BJ (cell line): ENCODE data around the gene ATG2A. TPM values are rescaled to one million over a fixed set of nuclear protein-coding genes. Genes with fewer than 3 reads are reported as not detected.

Source experiments
- CTCF ChIA-PET: fragments of 350-600 bp; formaldehyde crosslinking; extraction: SDS; loops from one replicate; lab custom pipeline; 2021; ENCODE audit warnings: antibody characterized with exemption, inconsistent platforms; lab: Yijun Ruan, JAX
- POLR2A ChIA-PET: fragments of 300-600 bp; sonication (Branson Sonifier 250); formaldehyde crosslinking; extraction: SDS; loops from one replicate; lab custom pipeline; 2021; ENCODE audit warnings: antibody characterized with exemption; lab: Charles Lee
- DNase-seq: peaks from one replicate; pipeline ENCODE4 v3.0.0-alpha.2; 2011; ENCODE audit warnings: low read depth
- H3K27me3 ChIP-seq: 2 replicates; pipeline ENCODE4 v1.6.0; 2011; ENCODE audit warnings: low read length; ENCODE audit not compliant: control insufficient read depth, insufficient read depth
- H3K36me3 ChIP-seq: 2 replicates; pipeline ENCODE4 v1.5.1; 2011; ENCODE audit warnings: low read length; ENCODE audit not compliant: control insufficient read depth, insufficient read depth
- H3K4me3 ChIP-seq: 2 replicates; pipeline ENCODE4 v1.5.1; 2011; ENCODE audit warnings: low read depth, mild to moderate bottlenecking, control low read depth, low read length
- CTCF ChIP-seq: IDR thresholded peaks from 2 replicates; pipeline ENCODE4 v1.5.1; 2011; ENCODE audit warnings: low read depth, mild to moderate bottlenecking, control low read depth, inconsistent platforms, low read length, moderate library complexity; ENCODE audit not compliant: insufficient read depth
- polyA plus RNA-seq: library from polyadenylated mRNA; depleted of rRNA; stranded (reverse); fragments of >200 nt; gene quantifications from 2 replicates; pipeline ENCODE4 v1.2.3, GENCODE V29; 2011

ATG2A gene
- polyA plus RNA-seq, 1 experiment: 7.0 TPM

GRCh38 chr11:64918017-64918416 is 1.0 kb upstream of the ATG2A start:
- peak; percentile 28; the same call in 1 of the 2 replicates for TF ChIP-seq CTCF
- Histone ChIP-seq H3K4me3 (peak overlapping the region; percentile 29), H3K27me3 (no peaks in the 10 kb centered on the region), H3K36me3 (peaks cover 13% of the 10 kb centered on the region)
- DNase-seq: no peak
- CTCF ChIA-PET: interaction anchor here (0.7 to 2.2 kb wide), 6 partner anchors 11 to 199 kb away, joined by 3 to 8 read pairs (median 4); partner anchors contain the start of genes ARL2, SAC3D1 and ZNHIT2
- POLR2A ChIA-PET: no interaction called here

GRCh38 chr11:64917663-64917995 is 620 bp upstream of the ATG2A start:
- peak overlapping the region; percentile 29 for H3K4me3 ChIP-seq
- no peak for TF ChIP-seq CTCF
- CTCF ChIA-PET: interaction anchor here (0.7 to 2.2 kb wide), 5 partner anchors 10 to 123 kb away, joined by 3 to 8 read pairs (median 3); partner anchors contain the start of genes ARL2 and SAC3D1
- peaks cover 16% of the 10 kb centered on the region for H3K36me3 ChIP-seq
- POLR2A ChIA-PET: no interaction called here
- H3K27me3 ChIP-seq: no peaks in the 10 kb centered on the region
- DNase-seq: no peak

- peak overlapping the region; percentile 69 for H3K4me3 ChIP-seq
- TF ChIP-seq CTCF: no peak
- ChIA-PET CTCF (interaction anchor here (1.2 to 2.8 kb wide), 5 partner anchors 21 to 201 kb away, joined by 3 to 8 read pairs (median 5); partner anchors contain the start of genes ARL2 and ZNHIT2), POLR2A (no interaction called here)
- peaks cover 26% of the 10 kb centered on the region for H3K36me3 ChIP-seq
- H3K27me3 ChIP-seq: no peaks in the 10 kb centered on the region
- DNase-seq: no peak
These were observed 802 bp downstream of the ATG2A start for GRCh38 chr11:64916040-64916774.

- Histone ChIP-seq H3K27me3 (no peaks in the 10 kb centered on the region), H3K36me3 (peaks cover 32% of the 10 kb centered on the region), H3K4me3 (peak overlapping the region; percentile 69)
- CTCF ChIA-PET: interaction anchor here (0.6 to 2.8 kb wide), 6 partner anchors 20 to 202 kb away, joined by 3 to 8 read pairs (median 4); partner anchors contain the start of genes ARL2 and ZNHIT2
- TF ChIP-seq CTCF: no peak
- POLR2A ChIA-PET: no interaction called here
- no peak for DNase-seq
These were observed 1.6 kb downstream of the ATG2A start for GRCh38 chr11:64915376-64915887.

GRCh38 chr11:64914123-64914522 is 2.9 kb downstream of the ATG2A start:
- Histone ChIP-seq H3K36me3 (peaks cover 40% of the 10 kb centered on the region), H3K4me3 (no peak overlapping the region), H3K27me3 (no peaks in the 10 kb centered on the region)
- CTCF ChIA-PET: no interaction called here
- POLR2A ChIA-PET: no interaction called here
- DNase-seq: no peak
- TF ChIP-seq CTCF: no peak
